HFFc6 (cell line): Measurements from ENCODE around the gene ZNF213. TPM values are rescaled to one million over a fixed set of nuclear protein-coding genes. Genes with fewer than 3 reads are reported as not detected.
"Not testable (repeated sequence)": the region's sequence is repeated elsewhere in the genome, so short reads cannot be mapped to it uniquely, and the experiment has no call there.

ENCODE experiments used
- DNase-seq: peaks from one replicate; pipeline ENCODE4 v3.0.0-alpha.2; 2018
- H3K27ac Mint-ChIP-seq: 2 replicates; pipeline ENCODE4 v1.8.0; 2020; ENCODE audit warnings: mild to moderate bottlenecking, mixed read lengths
- H3K27me3 Mint-ChIP-seq: 2 replicates; pipeline ENCODE4 v1.8.0; 2021; ENCODE audit warnings: mild to moderate bottlenecking, moderate library complexity, mixed read lengths; ENCODE audit not compliant: insufficient read depth
- H3K36me3 Mint-ChIP-seq: 2 replicates; pipeline ENCODE4 v1.8.0; 2021; ENCODE audit warnings: low read depth, mixed read lengths
- H3K4me1 Mint-ChIP-seq: 2 replicates; pipeline ENCODE4 v1.8.0; 2020; ENCODE audit warnings: low read depth, mixed read lengths
- H3K4me3 Mint-ChIP-seq: 2 replicates; pipeline ENCODE4 v1.8.0; 2020; ENCODE audit warnings: mild to moderate bottlenecking, moderate library complexity, mixed read lengths
- H3K9me3 Mint-ChIP-seq: 2 replicates; pipeline ENCODE4 v1.8.0; 2020; ENCODE audit warnings: mild to moderate bottlenecking, mixed read lengths
- total RNA-seq, 6 experiments: library from RNA; stranded (reverse); fragmentation: NEBNext Ultra II Directional; extraction: Animal tissue kit (Norgen Biotek cat#: 25700); gene quantifications; 2 replicates in 1 of 6; 3 replicates in 5 of 6; pipeline ENCODE4 v1.2.3, GENCODE V29; 2021
- TF ChIP-seq, protein P1 (sequence below): fragments of 200-600 bp; sonication (generic); IDR thresholded peaks from 2 replicates; pipeline ENCODE4 v1.5.0; 2021; ENCODE audit warnings: antibody characterized with exemption, mild to moderate bottlenecking

ZNF213 gene
- total RNA-seq, 6 experiments from 2014 or later: 5.9 to 7.3 (median 6.9) TPM

DNA sequence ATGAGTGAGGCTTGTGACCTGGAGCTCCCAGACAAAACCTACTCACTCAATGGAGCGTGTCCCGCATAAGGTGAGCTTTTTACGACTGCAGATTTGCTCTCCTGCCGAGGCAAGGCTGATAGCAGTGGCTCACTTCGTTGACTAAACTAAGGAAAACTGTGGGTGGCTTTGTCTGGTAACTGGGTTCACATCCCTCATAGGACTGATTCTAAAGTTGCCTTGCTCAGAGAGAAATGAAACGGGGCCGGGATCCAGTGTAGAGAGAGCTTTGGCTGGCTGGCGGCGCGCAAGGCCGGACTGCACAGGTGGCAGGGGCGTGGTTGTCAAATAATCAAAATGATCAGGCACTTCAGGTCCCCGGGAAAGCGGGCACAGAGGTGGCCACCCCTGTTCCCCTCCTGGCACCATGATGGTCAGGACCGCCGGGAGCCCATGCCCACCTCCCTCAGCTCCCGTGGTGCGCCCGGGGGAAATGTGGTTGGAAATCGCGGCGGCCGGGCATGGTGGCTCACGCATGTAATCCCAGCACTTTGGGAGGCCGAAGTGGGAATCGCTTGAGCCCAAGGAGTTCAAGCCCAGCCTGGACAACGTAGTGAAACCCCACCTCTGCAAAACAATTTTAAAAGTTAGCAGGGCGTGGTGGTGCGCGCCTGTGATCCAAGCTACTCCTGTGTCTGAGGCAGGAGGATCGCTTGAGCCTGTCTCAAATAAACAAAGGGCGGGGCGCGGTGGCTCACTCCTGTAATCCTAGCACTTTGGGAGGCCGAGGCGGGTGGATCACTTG lies 26.6 kb downstream of the ZNF213 start:
- H3K27ac Mint-ChIP-seq: no peak overlapping the region
- no peaks in the 10 kb centered on the region for H3K36me3 Mint-ChIP-seq
- peaks cover 9% of the 10 kb centered on the region; the same call in 1 of the 2 replicates for H3K27me3 Mint-ChIP-seq
- DNase-seq: no peak
- peaks cover 21% of the 10 kb centered on the region for H3K4me1 Mint-ChIP-seq
- TF ChIP-seq, protein P1, sequence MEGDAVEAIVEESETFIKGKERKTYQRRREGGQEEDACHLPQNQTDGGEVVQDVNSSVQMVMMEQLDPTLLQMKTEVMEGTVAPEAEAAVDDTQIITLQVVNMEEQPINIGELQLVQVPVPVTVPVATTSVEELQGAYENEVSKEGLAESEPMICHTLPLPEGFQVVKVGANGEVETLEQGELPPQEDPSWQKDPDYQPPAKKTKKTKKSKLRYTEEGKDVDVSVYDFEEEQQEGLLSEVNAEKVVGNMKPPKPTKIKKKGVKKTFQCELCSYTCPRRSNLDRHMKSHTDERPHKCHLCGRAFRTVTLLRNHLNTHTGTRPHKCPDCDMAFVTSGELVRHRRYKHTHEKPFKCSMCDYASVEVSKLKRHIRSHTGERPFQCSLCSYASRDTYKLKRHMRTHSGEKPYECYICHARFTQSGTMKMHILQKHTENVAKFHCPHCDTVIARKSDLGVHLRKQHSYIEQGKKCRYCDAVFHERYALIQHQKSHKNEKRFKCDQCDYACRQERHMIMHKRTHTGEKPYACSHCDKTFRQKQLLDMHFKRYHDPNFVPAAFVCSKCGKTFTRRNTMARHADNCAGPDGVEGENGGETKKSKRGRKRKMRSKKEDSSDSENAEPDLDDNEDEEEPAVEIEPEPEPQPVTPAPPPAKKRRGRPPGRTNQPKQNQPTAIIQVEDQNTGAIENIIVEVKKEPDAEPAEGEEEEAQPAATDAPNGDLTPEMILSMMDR: no peak
- H3K4me3 Mint-ChIP-seq: no peak overlapping the region
- H3K9me3 Mint-ChIP-seq: no peaks in the 10 kb centered on the region

DNA sequence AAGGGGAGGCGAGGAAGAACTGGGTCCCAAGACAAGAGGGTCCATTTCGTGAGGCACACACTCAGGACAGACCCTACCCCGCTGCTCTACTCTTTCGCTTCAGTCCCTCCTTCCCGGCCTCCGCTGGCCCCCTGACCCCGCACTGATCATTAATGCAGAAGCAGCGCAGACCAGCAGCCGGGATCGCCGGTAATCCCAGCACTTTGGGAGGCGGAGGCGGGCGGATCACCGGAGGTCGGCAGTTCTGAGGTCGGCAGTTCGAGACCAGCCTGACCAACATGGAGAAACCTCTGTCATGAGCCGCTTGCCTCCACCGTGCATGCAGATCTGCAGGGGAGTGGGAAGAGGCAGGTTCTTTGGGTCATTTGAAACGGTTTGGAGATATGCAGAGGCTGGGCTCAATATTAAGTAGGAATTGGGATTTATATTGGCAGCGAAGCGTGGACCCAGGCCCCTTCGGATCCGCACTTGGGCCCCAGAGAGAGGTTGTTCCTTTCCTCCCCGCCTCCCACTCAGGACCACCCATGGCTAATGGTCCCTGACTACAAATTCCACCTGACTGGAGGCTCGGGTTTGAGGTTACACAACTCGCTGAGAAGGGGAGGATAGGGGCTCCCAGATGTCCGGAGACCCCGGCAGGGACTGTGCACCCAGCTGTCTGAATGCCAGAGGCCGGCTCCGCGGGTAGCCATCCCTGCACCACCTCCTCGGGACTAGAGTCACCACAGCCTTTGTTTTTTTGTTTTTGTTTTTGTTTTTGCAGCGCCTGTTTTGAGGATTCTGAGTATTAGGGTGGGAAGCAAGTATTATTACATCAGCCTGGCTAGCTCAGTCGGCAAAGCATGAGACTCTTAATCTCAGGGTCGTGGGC lies 29.5 kb downstream of the ZNF213 start:
- H3K4me1 Mint-ChIP-seq: peaks cover 10% of the 10 kb centered on the region
- H3K4me3 Mint-ChIP-seq: no peak overlapping the region
- no peak overlapping the region for H3K27ac Mint-ChIP-seq
- TF ChIP-seq, protein P1: no peak
- no peaks in the 10 kb centered on the region for H3K9me3 Mint-ChIP-seq
- H3K27me3 Mint-ChIP-seq: peaks cover 5% of the 10 kb centered on the region; the same call in 1 of the 2 replicates
- no peak for DNase-seq
- H3K36me3 Mint-ChIP-seq: no peaks in the 10 kb centered on the region

DNA sequence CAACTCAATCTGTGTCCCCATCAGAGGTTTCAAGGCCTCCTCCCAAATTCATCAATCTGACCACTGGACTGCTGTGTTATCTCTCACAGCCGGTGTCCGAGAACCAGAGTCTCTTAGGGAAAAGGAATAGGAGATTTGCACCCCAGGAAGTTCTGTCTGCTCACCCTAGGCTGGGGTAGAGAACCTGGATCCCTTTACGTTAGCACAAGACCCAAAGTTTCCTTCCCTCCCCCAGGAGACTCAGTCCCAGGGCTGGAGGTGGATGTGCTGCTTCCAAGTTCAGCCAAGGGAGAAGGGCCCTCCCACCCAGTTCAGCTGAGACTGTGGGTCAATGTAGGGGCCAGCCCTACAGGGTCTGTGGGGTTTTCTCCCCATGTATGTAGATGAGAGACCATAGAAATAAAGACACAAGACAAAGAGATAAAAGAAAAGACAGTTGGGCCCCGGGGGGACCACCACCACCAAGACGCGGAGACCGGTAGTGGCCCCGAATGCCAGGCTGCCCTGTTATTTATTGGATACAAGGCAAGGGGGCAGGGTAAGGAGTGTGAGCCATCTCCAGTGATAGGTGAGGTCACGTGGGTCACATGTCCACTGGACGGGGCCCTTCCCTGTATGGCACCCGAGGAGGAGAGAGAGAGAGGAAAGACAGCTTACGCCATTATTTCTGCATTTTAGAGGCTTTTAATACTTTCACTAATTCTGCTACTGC lies 30.4 kb downstream of the ZNF213 start:
- H3K4me3 Mint-ChIP-seq: no peak overlapping the region; the same call in none of the 2 replicates
- DNase-seq: no peak
- H3K27ac Mint-ChIP-seq: peak overlapping the region; percentile 18; the same call in 1 of the 2 replicates
- TF ChIP-seq, protein P1: no peak
- H3K9me3 Mint-ChIP-seq: no peaks in the 10 kb centered on the region
- peaks cover 6% of the 10 kb centered on the region; the same call in 1 of the 2 replicates for H3K4me1 Mint-ChIP-seq
- H3K27me3 Mint-ChIP-seq: peaks cover 14% of the 10 kb centered on the region
- no peaks in the 10 kb centered on the region for H3K36me3 Mint-ChIP-seq

DNA sequence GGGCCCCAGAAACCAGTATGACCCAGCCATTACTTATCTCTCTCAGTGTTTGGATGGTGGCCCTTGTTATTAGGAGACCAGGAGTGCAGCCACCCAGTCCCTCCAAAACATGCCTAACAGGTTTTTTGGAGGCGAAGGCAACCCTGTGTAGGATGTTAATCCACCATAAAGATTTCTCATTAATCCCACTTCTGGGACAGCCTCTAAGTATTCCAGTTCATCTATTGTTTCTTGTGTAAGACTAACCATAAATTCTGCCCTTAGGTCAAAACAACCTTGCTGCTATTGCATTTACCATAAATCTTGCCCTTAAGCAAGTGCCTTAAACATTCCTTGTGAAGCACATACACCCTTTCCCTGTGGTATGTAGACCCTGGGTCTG lies 31.7 kb downstream of the ZNF213 start:
- DNase-seq: no peak
- H3K27me3 Mint-ChIP-seq: peaks cover 24% of the 10 kb centered on the region
- H3K4me3 Mint-ChIP-seq: no peak overlapping the region
- no peak overlapping the region for H3K27ac Mint-ChIP-seq
- no peaks in the 10 kb centered on the region for H3K9me3 Mint-ChIP-seq
- peaks cover 12% of the 10 kb centered on the region for H3K4me1 Mint-ChIP-seq
- H3K36me3 Mint-ChIP-seq: no peaks in the 10 kb centered on the region
- TF ChIP-seq, protein P1: no peak

DNA sequence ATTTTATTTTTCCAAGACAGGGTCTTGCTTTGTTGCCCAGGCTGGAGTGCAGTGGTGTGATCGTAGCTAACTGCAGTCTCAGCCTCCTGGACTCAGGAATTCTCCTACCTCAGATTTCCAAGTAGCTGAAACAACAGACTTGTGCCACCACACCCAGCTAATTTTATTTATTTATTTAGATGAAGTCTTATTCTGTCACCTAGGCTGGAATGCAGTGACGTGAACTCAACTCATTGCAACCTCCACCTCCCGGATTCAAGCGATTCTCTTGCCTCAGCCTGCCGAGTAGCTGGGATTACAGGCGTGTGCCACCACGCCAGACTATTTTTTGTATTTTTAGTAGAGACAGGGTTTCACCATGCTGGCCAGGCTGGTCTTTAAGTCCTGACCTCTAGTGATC lies 33.9 kb downstream of the ZNF213 start:
- H3K36me3 Mint-ChIP-seq, DNase-seq, H3K4me3 Mint-ChIP-seq, H3K9me3 Mint-ChIP-seq, H3K27ac Mint-ChIP-seq: not testable (repeated sequence)
- H3K4me1 Mint-ChIP-seq: peaks cover 15% of the 10 kb centered on the region
- peaks cover 32% of the 10 kb centered on the region for H3K27me3 Mint-ChIP-seq
